GM12872 (cell line): ENCODE data around the gene EIF2AK2.

Experiments used
- TF ChIP-seq, protein P1 (sequence below): IDR thresholded peaks from 3 replicates; pipeline ENCODE4 v1.5.1; 2011; ENCODE audit warnings: low read depth, mild to moderate bottlenecking, low read length, moderate library complexity; ENCODE audit not compliant: insufficient read depth

EIF2AK2 gene

DNA sequence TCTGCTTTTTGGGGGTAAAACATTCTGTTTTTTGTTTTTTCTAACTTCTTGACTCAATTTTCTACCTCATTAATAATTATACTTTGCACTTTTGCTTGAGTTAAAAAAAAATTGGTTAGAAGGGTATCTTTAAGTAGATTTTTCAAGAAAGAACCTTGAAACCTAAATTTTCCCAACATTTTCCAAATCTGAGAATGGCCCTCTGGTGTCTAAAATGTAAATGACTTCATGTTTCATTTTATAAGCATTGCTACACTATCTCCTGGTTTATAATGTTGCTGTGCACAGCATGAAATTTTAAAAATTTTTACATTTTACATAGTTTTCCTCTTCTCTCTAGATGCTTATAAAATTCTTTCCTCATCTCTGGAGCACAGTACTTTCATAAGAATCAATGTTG is 14.2 kb downstream of the EIF2AK2 start:
- TF ChIP-seq, protein P1, sequence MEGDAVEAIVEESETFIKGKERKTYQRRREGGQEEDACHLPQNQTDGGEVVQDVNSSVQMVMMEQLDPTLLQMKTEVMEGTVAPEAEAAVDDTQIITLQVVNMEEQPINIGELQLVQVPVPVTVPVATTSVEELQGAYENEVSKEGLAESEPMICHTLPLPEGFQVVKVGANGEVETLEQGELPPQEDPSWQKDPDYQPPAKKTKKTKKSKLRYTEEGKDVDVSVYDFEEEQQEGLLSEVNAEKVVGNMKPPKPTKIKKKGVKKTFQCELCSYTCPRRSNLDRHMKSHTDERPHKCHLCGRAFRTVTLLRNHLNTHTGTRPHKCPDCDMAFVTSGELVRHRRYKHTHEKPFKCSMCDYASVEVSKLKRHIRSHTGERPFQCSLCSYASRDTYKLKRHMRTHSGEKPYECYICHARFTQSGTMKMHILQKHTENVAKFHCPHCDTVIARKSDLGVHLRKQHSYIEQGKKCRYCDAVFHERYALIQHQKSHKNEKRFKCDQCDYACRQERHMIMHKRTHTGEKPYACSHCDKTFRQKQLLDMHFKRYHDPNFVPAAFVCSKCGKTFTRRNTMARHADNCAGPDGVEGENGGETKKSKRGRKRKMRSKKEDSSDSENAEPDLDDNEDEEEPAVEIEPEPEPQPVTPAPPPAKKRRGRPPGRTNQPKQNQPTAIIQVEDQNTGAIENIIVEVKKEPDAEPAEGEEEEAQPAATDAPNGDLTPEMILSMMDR, result no peak

DNA sequence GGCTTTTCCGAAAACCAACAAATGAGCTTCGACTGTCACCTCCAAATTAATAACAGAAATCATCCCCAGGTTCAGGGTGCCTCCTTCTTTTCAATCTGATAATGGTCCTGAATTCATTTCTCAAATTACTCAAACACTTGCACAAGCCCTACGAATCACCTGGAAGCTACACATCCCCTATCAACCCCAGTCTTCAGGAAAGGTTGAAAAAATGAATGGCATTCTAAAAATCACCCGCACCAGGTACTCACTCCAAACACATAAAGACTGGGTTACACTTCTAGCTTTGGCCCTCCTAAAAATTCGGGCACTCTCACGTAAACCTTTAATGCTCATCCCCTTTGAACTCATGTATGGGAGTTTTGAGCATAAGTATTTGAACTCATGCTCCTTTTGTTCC is 23.9 kb downstream of the EIF2AK2 start:
- TF ChIP-seq, protein P1, result no peak

DNA sequence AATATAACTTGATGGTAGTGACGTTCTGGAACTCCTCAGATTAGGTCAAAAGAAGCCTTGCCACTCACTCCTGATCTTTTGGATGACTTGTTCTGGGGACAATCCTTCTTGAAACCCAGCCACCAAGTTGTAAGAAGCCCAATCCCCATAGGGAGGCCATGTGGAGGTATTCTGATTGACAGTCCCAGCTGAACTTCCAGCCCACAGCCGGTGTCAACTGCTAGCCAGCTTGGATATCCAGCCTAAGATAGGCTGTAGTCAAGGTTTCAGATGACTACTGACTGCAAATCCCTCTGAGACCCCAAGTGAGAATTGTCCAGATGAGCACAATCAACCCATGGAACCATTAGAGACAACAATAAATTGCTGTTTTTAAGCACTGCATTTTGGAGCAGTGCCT is 31.4 kb downstream of the EIF2AK2 start:
- TF ChIP-seq, protein P1, result no peak

DNA sequence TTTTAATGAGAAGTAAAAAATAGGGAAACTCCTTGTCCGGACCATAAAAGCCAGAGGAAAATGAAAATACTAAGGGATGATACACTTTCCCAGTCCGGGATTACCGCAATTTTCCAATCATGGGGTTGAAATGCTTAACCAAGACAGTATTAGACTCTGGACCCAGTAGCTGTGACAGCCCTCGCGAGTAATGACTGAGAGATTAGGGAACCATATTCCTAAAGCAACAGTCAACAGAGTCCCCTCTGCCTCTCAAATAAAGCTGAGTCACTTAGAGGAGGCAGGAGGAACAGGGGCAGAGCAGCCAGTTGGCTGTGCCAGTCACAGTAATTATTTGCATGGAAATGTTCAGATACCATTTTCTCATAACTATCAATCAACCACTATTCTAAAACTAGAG is 37.6 kb downstream of the EIF2AK2 start:
- TF ChIP-seq, protein P1, result no peak

DNA sequence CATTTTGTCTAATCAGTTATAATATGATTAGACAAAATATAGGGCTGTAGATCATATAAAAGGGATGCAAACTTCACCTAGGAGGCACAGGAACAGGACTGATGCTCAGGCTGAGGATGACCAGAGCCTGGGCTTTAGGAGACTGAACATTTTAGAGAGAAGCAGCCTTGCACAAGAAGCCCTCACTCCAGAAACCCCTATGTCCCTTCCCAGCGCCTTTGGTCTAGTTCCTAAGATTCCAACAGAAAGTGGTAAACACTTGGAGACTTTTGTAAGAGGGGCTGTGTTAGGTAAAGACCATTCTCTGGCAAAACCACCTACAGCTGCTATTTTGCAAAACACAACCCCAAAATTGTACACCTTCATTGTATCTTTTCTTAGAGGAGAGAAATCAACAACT is 39.2 kb downstream of the EIF2AK2 start:
- TF ChIP-seq, protein P1, result no peak

DNA sequence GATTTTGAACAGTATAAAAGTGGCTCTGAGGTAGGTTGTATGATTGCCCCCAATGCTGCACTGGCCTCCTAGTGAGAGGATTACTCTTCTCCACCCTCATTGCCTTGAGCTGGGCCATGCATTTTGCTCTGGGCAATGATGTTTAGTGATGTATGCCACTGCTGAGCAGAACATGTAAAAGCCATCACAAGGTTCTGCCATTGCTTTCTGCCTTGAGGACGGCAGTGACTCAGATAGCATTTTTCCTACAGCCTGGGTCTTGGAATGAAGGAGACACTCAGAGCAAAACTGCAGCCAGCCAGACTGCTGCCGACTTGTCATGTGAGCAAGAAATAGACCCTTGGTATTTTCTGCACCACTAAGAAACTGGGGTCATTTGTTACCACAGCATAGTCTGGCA is 44.8 kb downstream of the EIF2AK2 start:
- TF ChIP-seq, protein P1, result no peak

DNA sequence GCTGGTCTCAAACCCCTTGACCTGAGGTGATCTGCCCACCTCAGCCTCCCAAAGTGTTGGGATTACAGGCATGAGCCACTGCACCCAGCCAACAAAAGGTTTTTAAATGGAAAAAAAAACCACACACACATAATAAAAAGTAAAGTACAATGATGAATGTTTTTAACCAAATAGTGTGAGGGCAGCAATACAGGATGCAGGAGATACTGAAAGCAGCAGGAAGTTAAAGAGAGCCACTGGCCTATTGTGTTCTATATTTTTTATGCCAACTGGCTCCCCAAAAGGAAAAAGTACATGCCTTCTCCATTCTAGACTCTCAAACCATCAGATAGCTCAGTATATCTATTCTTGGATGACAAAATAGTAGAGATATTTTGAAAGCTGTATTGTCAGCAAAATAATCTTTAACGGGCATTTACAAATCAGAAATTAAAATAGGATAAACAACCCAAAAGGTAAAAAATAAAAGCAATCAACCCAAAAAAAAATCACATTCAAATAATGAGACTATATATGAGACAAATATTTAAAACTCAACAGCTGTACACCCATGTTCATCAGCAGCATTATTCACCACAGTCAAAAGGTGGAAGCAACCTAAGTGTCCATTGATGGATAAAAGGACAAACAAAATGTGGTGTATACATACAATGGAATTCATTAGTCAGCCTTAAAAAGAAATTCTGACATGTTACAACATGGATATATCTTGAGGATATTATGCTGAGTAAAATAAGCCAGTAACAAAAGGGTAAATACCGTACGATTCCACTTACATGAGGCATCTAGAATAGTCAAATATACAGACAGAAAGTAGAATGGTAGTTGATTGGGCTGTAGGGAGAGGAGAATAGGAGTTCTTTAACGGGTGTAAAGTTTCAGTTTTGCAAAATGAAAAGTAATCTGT is 46.2 kb downstream of the EIF2AK2 start:
- TF ChIP-seq, protein P1, result no peak
